Measurements from ENCODE around the gene RPL10A. TPM values are rescaled to one million over a fixed set of nuclear protein-coding genes. Genes with fewer than 3 reads are reported as not detected.
"Not testable (repeated sequence)": the region's sequence is repeated elsewhere in the genome, so short reads cannot be mapped to it uniquely, and the experiment has no call there.

The RPL10A gene
- total RNA-seq = 1,000 to 10,000 TPM; 1,372 to 2,546 (median 2,130) TPM

- in situ Hi-C loops (cut with MboI; ENCODE audit: low pct_unique_long_range_greater_than_20kb in 2 of 9, low sequenced_read_pairs in 9 of 9, unreplicated experiment in 9 of 9) = no loop called here
- Histone ChIP-seq H3K4me1 (replicated peaks in 1 of 2) (peaks cover 12 to 13% of the 10 kb centered on the region in 2 donors), H3K4me3 (peak within 1 kb of the TSS; percentile 66 to 90 (median 73)), H3K27ac (peak within 1 kb of the TSS; percentile 74 to 93)
- 0 to 4% (median 0%) methylated on average over 4 to 20 of the region's 86 CpGs; no CpG with 5 or more reads in 5 of the 10 experiments for WGBS, 10 experiments
- ATAC-seq (replicated peaks in 6 of 8) = peak; percentile 67 to 96 (median 90)
These were observed at the start of gene RPL10A for GRCh38 chr6:35468181-35468979. RPL10A (plus strand) TSS chr6:35468401; CDS start chr6:35468435, 34 bp downstream.

DNA sequence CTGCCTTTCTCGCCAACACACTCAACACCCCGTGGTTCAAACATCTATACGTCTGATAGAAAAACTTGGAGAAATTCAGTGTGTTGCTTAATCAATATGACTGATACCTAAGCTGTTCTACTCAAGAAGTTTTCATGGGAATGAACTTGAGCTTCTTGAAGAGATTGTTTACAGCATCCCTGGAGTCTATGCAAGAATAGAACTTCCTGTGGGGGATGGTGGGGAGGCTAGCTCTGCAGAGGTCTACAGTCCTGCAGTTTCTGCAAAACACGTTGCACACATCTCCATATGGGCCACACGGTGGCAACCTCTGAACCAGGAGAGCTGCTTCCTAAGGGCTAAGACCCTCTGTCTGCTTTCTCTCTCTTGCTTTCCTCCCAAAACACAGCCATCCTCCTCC, 48.8 kb upstream of the RPL10A start:
- 33 to 100% (median 95%) methylated on average over 1 to 3 of the region's 5 CpGs; no CpG with 5 or more reads in 6 of the 10 experiments for WGBS, 10 experiments
- no peak overlapping the region for H3K27ac ChIP-seq
- ATAC-seq (replicated peaks in 6 of 8) = peak in 1 of 8 experiments; percentile 57

DNA sequence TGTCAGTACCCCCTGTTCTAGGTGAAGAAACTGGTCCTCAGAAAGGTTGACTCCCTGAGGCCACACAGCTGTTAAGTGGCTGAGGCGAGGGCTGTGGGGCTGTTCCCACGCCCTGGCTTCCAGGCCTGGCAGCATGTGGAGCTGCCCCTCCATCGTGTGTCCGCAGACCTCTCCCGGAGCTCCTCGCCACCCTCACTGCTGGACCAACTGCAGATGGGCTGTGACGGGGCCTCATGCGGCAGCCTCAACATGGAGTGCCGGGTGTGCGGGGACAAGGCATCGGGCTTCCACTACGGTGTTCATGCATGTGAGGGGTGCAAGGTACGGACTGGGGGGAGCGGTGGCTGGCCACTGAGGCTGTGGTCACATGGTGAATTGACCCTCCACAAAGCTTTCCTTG, 48.2 kb upstream of the RPL10A start:
- whole genome bisulfite sequencing, 10 experiments = 98 to 100% methylated on average over 1 to 7 of the region's 14 CpGs; no CpG with 5 or more reads in 8 of the 10 experiments
- Histone ChIP-seq H3K4me3 (no peak overlapping the region), H3K27ac (no peak overlapping the region), H3K4me1 (replicated peaks in 1 of 2) (peaks cover 1 to 3% of the 10 kb centered on the region in 2 donors)
- ATAC-seq (replicated peaks in 6 of 8) = no peak
- in situ Hi-C loops (cut with MboI; ENCODE audit: low pct_unique_long_range_greater_than_20kb in 2 of 9, low sequenced_read_pairs in 9 of 9, unreplicated experiment in 9 of 9) = no loop called here

More for the DNA sequence above, 48.8 kb upstream of the RPL10A start:
- Histone ChIP-seq H3K4me1 (replicated peaks in 1 of 2) (peaks cover 3 to 5% of the 10 kb centered on the region in 2 donors), H3K4me3 (no peak overlapping the region)
- in situ Hi-C loops (cut with MboI; ENCODE audit: low pct_unique_long_range_greater_than_20kb in 2 of 9, low sequenced_read_pairs in 9 of 9, unreplicated experiment in 9 of 9) = no loop called here

- in situ Hi-C loops (cut with MboI; ENCODE audit: low pct_unique_long_range_greater_than_20kb in 2 of 9, low sequenced_read_pairs in 9 of 9, unreplicated experiment in 9 of 9) = loop anchor here in 1 of 9 experiments (25.0 kb wide), 1 partner anchor 88 kb away; the partner anchor contains the start of gene PPARD
- ATAC-seq (replicated peaks in 6 of 8) = peak; percentile 53 to 93 (median 72)
- Histone ChIP-seq H3K4me1 (replicated peaks in 1 of 2) (no peaks in the 10 kb centered on the region), H3K4me3 (no peak overlapping the region), H3K27ac (no peak overlapping the region)
- 0 to 80% (median 43%) methylated on average over 1 to 2 of the region's 3 CpGs; no CpG with 5 or more reads in 2 of the 10 experiments for WGBS, 10 experiments
These were observed 42.9 kb upstream of the RPL10A start for GRCh38 chr6:35425284-35425683.

GRCh38 chr6:35426074-35426473, 42.1 kb upstream of the RPL10A start:
- ATAC-seq (replicated peaks in 6 of 8) = no peak
- no peaks in the 10 kb centered on the region for H3K4me1 ChIP-seq (replicated peaks in 1 of 2)
- no peak overlapping the region for H3K27ac ChIP-seq
- in situ Hi-C loops (cut with MboI; ENCODE audit: low pct_unique_long_range_greater_than_20kb in 2 of 9, low sequenced_read_pairs in 9 of 9, unreplicated experiment in 9 of 9) = loop anchor here in 1 of 9 experiments (25.0 kb wide), 1 partner anchor 89 kb away; the partner anchor contains the start of gene PPARD
- 80 to 100% (median 91%) methylated on average over 1 to 7 of the region's 8 CpGs; no CpG with 5 or more reads in 3 of the 10 experiments for WGBS, 10 experiments
- no peak overlapping the region for H3K4me3 ChIP-seq

- H3K4me3 ChIP-seq = no peak overlapping the region
- H3K27ac ChIP-seq = no peak overlapping the region
- H3K4me1 ChIP-seq (replicated peaks in 1 of 2) = no peaks in the 10 kb centered on the region
- in situ Hi-C loops (cut with MboI; ENCODE audit: low pct_unique_long_range_greater_than_20kb in 2 of 9, low sequenced_read_pairs in 9 of 9, unreplicated experiment in 9 of 9) = loop anchor here in 1 of 9 experiments (25.0 kb wide), 1 partner anchor 90 kb away; the partner anchor contains the start of gene PPARD
- ATAC-seq (replicated peaks in 6 of 8) = peak in 3 of 8 experiments; percentile 12 to 29 (median 18)
- WGBS, 10 experiments = 82 to 90% methylated on average over 2 of the region's 5 CpGs; no CpG with 5 or more reads in 8 of the 10 experiments
These were observed 40.8 kb upstream of the RPL10A start for GRCh38 chr6:35427435-35427834.

- H3K4me3 ChIP-seq = no peak overlapping the region
- no peak overlapping the region for H3K27ac ChIP-seq
- WGBS, 10 experiments = 32 to 100% (median 93%) methylated on average over 1 to 5 of the region's 9 CpGs; no CpG with 5 or more reads in 6 of the 10 experiments
- in situ Hi-C loops (cut with MboI; ENCODE audit: low pct_unique_long_range_greater_than_20kb in 2 of 9, low sequenced_read_pairs in 9 of 9, unreplicated experiment in 9 of 9) = loop anchor here in 1 of 9 experiments (25.0 kb wide), 1 partner anchor 91 kb away; the partner anchor contains the start of gene PPARD
- ATAC-seq (replicated peaks in 6 of 8) = peak in 4 of 8 experiments; percentile 18 to 63 (median 32)
- no peaks in the 10 kb centered on the region for H3K4me1 ChIP-seq (replicated peaks in 1 of 2)
These were observed 40.3 kb upstream of the RPL10A start for GRCh38 chr6:35427851-35428321.

DNA sequence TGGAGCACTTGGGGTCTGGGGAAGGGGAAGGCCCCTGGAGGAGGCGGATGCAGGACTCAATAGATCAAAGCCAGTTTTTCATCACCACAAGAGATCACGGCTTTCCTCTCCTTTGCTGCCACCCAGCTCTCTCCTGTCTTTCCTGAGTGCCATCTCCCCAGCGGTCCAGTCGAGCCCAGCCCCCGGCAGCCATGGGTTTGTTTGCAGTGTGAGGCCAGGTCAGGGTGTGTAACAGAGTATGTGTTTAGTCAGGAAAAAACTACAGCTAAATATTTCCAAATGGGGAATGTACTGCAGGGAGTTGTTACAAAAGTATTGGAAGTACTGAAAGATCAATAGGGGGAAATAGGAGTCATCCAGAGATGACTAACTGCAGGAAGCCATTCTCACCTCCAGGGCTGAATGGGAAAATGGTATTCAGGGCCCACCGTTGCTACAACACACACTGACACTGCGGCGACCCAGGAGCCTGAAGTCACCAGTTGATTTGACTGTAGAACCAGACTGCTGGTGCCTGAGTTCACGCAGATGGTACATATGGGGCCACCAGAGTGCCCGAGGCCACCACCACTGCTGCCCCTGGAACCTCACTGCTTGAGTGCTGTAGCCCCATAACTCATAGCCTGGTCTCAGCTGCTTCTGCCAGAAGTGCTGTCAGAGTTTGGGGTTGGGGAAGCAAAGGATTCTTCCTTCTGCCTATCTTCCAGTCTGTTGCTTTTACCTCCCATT, 39.6 kb upstream of the RPL10A start:
- 58 to 100% (median 80%) methylated on average over 1 to 5 of the region's 10 CpGs; no CpG with 5 or more reads in 3 of the 10 experiments for WGBS, 10 experiments
- peak in 2 of 8 experiments; percentile 11 to 71 for ATAC-seq (replicated peaks in 6 of 8)
- no peak overlapping the region for H3K4me3 ChIP-seq
- no peak overlapping the region for H3K27ac ChIP-seq
- H3K4me1 ChIP-seq (replicated peaks in 1 of 2) = no peaks in the 10 kb centered on the region
- in situ Hi-C loops (cut with MboI; ENCODE audit: low pct_unique_long_range_greater_than_20kb in 2 of 9, low sequenced_read_pairs in 9 of 9, unreplicated experiment in 9 of 9) = loop anchor here in 1 of 9 experiments (25.0 kb wide), 1 partner anchor 91 kb away; the partner anchor contains the start of gene PPARD

GRCh38 chr6:35429463-35429862, 38.7 kb upstream of the RPL10A start:
- H3K4me3 ChIP-seq = no peak overlapping the region
- WGBS, 10 experiments = 68 to 100% (median 92%) methylated on average over 1 to 2 of the region's 2 CpGs
- ATAC-seq (replicated peaks in 6 of 8) = no peak

GRCh38 chr6:35432291-35432690, 35.9 kb upstream of the RPL10A start:
- peak in 3 of 8 experiments; percentile 22 to 39 (median 23) for ATAC-seq (replicated peaks in 6 of 8)
- H3K27ac ChIP-seq = no peak overlapping the region
- H3K4me3 ChIP-seq = no peak overlapping the region
- WGBS, 10 experiments = 0 to 100% (median 74%) methylated on average over 1 to 4 of the region's 4 CpGs; no CpG with 5 or more reads in 2 of the 10 experiments
- in situ Hi-C loops (cut with MboI; ENCODE audit: low pct_unique_long_range_greater_than_20kb in 2 of 9, low sequenced_read_pairs in 9 of 9, unreplicated experiment in 9 of 9) = loop anchor here in 1 of 9 experiments (25.0 kb wide), 1 partner anchor 95 kb away; the partner anchor contains the start of gene PPARD
- H3K4me1 ChIP-seq (replicated peaks in 1 of 2) = no peaks in the 10 kb centered on the region

More at GRCh38 chr6:35429463-35429862, 38.7 kb upstream of the RPL10A start:
- in situ Hi-C loops (cut with MboI; ENCODE audit: low pct_unique_long_range_greater_than_20kb in 2 of 9, low sequenced_read_pairs in 9 of 9, unreplicated experiment in 9 of 9) = loop anchor here in 1 of 9 experiments (25.0 kb wide), 1 partner anchor 92 kb away; the partner anchor contains the start of gene PPARD
- H3K4me1 ChIP-seq (replicated peaks in 1 of 2) = no peaks in the 10 kb centered on the region
- no peak overlapping the region for H3K27ac ChIP-seq

- not testable (repeated sequence) for H3K27ac ChIP-seq; ATAC-seq (replicated peaks in 6 of 8); H3K4me3 ChIP-seq; H3K4me1 ChIP-seq (replicated peaks in 1 of 2)
- 0 to 79% (median 50%) methylated on average over 1 to 3 of the region's 3 CpGs; no CpG with 5 or more reads in 3 of the 10 experiments for WGBS, 10 experiments
- in situ Hi-C loops (cut with MboI; ENCODE audit: low pct_unique_long_range_greater_than_20kb in 2 of 9, low sequenced_read_pairs in 9 of 9, unreplicated experiment in 9 of 9) = loop anchor here in 1 of 9 experiments (25.0 kb wide), 1 partner anchor 95 kb away; the partner anchor contains the start of gene PPARD
These were observed 35.5 kb upstream of the RPL10A start for GRCh38 chr6:35432702-35433101.

Measured in motor neuron (in vitro differentiated cells).